ENCODE measurements around the gene ADAMTS9.

DNA sequence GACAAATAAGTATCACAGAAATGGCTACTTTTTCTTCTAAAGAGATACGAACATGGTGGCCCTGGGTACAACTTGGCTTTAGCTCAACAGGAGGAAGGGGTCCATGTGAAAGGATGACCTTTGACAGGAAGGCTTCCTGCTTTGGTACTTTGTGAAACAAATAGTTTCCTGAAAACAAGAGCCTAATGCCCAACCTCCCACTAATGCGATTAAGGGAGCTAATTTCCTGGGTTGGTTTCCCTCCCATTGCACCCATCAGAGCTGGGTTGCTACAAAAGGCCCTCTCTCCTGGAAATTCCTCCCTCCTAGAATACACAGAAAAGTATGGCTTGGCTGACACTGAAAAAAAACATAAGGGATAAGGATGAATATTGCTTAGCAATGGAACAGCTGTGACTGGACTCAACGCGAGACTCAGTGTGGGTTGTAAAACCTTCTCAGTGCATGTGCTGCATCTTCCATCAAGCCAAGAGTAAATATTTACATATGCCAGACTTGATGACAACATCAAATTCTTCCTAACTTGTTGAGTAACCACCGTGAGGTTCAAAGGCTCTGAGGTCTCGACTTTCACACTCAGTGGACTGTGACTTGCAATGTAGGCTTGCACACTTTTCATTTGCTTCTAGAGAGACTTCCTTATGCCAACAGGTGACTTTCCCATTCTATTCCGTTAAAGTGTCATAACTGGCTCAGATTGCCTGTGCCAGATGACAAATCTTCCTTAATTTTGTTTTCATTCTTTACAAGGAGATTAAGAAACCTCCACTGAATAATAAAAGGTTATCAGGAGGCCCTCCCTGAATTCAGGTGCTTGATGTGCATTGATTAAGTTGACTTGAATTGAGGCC is 60.1 kb downstream of the ADAMTS9 start:
- no peak for TF ChIP-seq POLR2AphosphoS5 (IDR thresholded peaks at IDR 0.05; ENCODE audit: low read depth, low read length)
- TF ChIP-seq POLR2A (IDR thresholded peaks at IDR 0.05; ENCODE audit: low read depth, low read length): no peak
